ENCODE measurements around the gene NF1.

GRCh38 chr17:31236137-31236536, 141.4 kb downstream of the NF1 start:
- TF ChIP-seq CTCF (IDR thresholded peaks at IDR 0.05; ENCODE audit: low read depth, low read length) (no peak), MAX (IDR thresholded peaks at IDR 0.05; ENCODE audit: low read depth, low read length) (no peak)

Measured in NB4 (cell line).